K562 treated with DMSO at 1 percent for 24 hours (cell line): ENCODE data around the gene CEP19. TPM values are rescaled to one million over a fixed set of nuclear protein-coding genes. Genes with fewer than 3 reads are reported as not detected.

Experiments used
- total RNA-seq: library from RNA; unstranded; fragments of 300-600 nt; gene quantifications from 2 replicates; pipeline ENCODE4 v1.2.3, GENCODE V29; 2022; ENCODE audit warnings: low read depth; ENCODE audit not compliant: insufficient read depth

Gene CEP19
- total RNA-seq = 5.1 and 5.6 TPM in 2 replicates

GRCh38 chr3:196711838-196712513 is at the start of gene CEP19, which contains the start of gene PIGX:
Gene CEP19, minus strand, starts transcription at chr3:196712250. Its CDS starts 3,593 bp downstream, at chr3:196708657.
Gene PIGX, plus strand, starts transcription at chr3:196712377.

GRCh38 chr3:196739671-196740480 is 27.8 kb upstream of the CEP19 start, which contains the start of gene PAK2:
Gene PAK2, plus strand, starts transcription at chr3:196739857. Its CDS starts 42,790 bp downstream, at chr3:196782647.

Other genes with a start within 250 kb of the CEP19 start
- 12.6 and 13.0 TPM in 2 replicates for gene RNF168, start 208.5 kb downstream of the CEP19 start, total RNA-seq
- gene SMCO1, start 196.9 kb downstream of the CEP19 start, total RNA-seq = not detected in 2 replicates
- gene WDR53, start 143.7 kb downstream of the CEP19 start, total RNA-seq = 15.0 and 16.8 TPM in 2 replicates
- 9.6 and 10.8 TPM in 2 replicates for gene FBXO45, start 143.6 kb downstream of the CEP19 start, total RNA-seq
- gene NRROS, start 72.6 kb downstream of the CEP19 start, total RNA-seq = 12.1 and 12.3 TPM in 2 replicates
- 33.0 and 37.8 TPM in 2 replicates for gene PIGX, start 127 bp upstream of the CEP19 start, total RNA-seq
- gene PAK2, start 27.6 kb upstream of the CEP19 start, total RNA-seq = 24.4 and 24.6 TPM in 2 replicates
- 13.6 and 18.3 TPM in 2 replicates for gene SENP5, start 155.7 kb upstream of the CEP19 start, total RNA-seq
- gene NCBP2, start 230.3 kb upstream of the CEP19 start, total RNA-seq = 35.8 and 43.4 TPM in 2 replicates